GM21619 (cell line): Measurements from ENCODE around the gene HHATL.

Experiments used
- ATAC-seq: cut with Tn5 transposase; IDR thresholded peaks from one replicate; pipeline ENCODE4 v1.9.1; 2021; ENCODE audit not compliant: unreplicated experiment

Gene HHATL

DNA sequence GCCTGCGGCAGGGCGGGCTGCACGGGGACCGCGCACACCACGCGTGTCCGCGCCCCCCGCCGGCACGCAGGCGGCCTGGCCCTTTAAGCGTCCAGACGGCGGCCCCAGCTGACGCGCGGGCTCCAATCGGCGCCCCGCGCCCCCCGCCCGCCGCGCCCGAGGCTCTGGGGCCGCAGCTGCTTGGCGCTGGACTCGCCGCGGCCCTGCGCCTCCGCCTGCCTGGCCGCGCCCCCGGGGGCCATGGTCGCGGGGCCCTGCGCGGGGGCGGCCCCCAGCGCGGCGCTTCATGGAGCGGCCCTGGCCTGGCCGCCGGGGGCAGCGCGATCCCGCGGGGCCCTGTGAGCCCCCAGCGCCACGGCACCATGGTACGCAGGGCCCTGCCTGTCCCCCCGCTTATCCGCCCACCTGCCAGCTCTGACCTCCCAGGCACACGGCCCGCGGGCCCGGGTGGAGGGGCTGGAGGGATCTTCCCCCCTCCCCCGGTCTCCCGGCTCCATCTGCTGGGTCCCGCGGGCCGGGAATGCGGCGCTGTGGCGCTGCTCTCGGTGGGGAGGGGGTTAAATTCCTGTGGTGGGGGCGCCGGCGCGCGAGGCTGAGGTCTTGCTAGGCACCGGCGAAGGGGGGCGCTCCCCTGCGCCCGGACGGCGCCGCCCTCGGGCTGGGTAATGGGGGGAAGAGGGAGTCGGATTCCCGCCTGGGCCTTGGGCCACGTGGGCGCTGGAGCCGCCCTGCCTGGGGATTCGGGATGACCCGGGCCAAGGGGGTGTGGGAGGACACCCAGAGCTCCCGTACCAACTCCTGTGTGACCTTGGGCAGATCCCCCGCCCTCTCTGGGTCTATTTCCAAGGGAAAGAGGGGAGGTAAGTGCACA, 48.0 kb downstream of the HHATL start:
- ATAC-seq, result no peak

DNA sequence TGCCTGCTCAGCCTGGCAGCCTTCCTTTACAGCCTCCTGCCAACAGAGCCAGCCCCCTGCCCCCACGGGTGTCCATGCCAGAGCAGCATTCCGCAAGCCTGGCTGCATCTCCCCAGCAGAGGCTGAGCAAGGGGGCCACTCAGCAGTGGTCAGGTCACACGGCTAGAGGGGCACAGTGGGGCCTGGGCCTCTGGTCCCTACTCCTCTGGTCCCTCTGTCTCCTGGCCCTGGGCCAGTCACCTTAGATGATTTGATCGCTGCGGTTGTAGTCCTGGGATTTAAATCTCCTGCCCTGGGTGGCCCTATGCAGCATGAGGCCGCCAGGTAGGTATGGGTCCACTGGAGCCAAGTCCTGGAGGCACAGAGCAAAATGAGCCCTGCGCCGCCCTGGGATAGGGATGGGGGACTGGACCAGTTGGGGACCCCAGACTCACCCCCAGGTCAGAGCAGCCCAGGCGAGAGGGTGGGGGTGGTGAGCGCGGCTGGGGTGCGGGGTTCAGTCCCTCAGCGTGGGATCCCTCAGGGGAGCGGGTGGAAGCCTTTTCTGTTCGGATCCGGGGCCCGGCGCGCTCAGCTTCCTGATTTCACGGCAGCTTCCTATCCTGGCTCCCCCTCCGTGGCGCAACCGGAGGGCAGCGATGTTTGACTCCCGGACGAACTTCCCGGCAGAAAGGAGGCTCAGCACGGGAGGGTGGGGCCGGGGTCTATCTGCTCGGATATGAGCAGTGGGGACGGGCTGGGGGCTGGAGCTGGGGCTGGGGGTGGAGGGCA, 48.9 kb downstream of the HHATL start, which contains the start of gene ZBTB47:
ZBTB47 (plus strand) TSS at position 138 of the 771 bp plus-strand sequence. CDS start 4,659 bp downstream, outside the sequence.
- no peak for ATAC-seq

DNA sequence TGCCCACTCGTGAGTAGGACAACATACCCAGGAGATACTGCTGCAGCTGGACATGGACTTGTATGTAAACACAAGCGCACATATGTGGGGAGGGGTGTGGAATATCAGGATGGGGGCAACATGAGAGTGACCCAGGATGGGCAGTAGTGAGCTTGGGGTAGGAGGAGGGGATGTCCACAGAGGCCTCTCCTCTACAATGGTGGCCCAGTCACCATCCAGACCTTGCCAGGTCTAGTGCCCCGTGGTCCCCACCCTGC, 49.4 kb downstream of the HHATL start:
- ATAC-seq, result no peak

DNA sequence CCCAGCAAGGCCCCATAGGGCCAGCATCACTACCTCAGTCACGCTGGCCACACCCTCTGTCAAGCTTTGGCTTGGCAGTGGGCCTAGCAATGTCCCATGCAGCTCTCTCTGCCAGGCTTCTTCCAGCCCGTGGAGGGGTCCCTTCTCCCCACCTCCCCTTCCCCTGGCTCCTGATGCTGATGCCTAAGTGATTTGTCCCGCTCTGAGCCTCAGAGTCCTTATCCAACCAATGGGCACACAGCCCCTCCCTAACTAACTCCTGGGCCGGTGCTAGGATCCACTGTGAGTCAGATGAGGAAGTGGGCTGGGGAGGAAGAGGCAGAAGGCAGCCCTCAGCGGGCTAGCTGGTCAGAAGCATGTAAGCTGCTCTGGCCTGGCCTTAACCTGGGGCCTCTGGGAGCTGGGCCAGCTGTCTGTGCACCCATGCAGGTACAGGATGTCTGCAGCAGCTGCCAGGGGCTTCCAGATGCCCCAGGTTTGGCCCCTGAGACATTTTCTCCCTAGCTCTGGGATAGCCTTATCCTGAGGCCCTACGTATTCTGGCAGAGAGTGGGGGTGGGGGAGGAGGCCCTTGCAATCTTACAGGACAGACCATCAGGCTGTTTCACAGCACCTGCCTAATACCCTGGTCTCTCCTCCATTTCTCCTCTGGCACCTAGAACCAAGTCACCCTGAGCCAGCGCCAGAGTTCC, 49.8 kb downstream of the HHATL start:
- peak; percentile 73 for ATAC-seq

DNA sequence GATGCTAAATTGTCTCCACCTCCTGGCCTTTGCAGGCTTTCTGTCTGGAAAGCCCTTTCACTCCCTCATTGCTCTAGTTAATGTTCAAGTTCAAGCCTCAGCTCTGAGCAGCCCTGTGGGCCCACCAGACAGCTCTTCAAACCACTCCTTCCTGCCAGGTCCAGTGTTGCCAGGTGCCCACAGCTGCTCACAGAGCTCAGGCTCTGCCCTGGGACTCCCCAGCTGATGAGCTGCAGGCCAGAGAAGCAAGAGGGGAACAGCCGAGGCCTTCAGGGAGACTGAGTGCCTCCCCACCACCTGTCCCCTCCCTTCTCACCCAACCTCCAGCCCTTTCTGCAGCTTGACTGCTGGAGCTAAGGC, 50.4 kb downstream of the HHATL start:
- peak; percentile 36 for ATAC-seq

DNA sequence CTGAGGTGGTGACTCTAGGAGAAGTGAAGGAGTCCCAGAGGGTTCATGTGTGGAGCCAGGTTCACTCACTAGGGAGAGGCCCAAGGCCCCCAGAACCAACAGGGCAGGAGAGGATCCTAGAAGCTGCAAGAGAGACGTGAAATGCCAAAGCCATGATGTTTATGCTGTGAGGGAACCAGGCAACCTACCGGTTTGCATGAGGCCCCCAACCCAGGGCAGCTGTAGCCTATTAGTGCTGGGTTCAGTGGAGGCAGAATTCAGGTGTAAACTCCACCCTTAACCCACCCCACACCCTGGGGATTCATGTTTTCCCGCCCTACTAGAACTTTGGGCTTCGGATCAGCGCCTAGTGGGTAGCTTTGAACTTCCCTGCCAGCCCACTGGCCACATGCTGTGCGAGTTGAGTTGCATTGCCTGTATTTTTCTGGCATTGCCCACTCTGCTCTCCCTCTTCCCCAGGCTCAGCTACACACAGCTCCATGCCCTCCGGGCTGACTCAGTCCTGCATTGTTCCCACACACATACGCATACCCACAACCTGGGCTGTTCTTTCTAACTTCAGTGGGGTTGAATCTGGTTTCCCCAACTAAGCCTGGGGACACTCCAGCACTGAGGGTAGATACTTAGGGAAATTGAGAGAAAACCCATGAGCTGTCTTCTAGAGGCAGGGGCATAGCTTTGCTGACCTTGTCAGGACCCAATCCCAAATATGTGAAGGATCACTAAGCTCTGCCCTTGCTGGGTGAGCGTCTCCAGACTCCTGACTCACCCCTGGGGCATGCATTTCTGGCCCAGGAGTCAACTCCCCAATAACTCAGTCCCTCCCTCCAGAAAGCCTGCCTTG, 51.1 kb downstream of the HHATL start:
- ATAC-seq, result no peak

DNA sequence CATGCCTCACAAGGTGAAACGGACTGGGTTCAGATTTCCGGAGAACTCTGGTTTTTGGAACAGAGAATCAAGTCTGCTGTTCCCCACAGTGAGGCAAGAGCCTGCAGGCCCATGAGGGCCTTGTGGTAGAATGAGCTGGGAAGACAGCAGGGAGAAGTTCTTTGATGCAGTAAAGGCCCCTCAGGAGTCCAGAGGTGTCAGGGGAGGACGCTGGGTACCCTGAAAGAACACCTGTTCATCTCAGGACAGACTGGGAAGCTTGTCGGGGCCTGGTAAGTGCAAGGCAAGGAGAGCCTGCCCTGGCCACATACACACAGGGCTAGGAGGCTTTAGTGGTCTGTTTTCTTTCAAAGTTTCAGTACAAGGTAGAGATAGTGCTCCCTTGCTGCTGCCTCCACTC, 52.8 kb downstream of the HHATL start:
- ATAC-seq, result no peak

DNA sequence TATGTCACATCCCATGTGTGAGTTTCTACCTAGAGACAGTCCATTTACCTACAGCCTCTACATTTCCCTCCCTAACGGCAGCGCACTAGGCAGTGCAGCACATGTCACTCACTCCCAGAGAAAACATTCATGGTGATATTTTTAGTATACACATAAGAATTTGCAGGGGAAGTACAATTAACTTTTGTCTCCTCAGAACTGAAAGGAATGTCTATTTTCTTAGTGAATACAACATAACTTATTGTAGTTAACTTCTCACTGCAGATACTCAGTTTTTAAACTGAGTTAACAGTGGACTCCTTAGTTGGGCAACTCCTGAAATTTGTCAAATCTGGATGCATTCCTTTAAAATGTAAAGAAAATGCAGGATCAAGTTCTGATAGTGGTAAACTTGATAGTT, 53.6 kb downstream of the HHATL start:
- ATAC-seq, result no peak

DNA sequence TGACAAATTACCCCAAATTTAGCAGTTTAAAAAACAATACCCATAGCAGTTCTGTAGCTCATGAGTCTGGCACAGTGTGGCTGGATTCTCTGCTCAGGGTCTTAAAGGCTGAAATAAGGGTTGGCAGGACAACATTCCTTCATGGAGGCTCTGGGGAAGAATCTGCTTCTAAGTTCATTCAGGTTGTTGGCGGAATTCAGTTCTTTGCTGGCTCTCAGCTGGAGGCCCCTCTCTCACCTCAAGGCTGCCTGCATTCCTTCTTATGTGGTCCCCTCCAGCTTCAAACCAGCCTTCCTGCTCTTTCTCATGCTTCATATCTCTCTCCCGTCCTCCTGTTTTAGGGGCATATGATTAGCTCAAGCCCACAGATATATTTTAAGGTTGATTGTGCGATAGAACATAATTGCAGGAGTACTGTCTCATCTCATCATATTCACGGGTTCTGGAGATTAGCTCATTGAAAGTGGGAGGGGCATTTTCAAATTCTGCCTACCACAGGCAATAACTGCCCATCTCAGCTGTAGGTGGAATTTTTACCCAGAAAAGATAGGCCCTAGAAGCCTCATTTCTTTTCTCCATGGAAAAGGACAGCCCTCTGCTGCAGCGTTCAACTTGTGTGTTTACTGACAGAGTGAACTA, 54.7 kb downstream of the HHATL start:
- ATAC-seq, result no peak
